Measurements from ENCODE around the gene ENTR1. TPM values are rescaled to one million over a fixed set of nuclear protein-coding genes. Genes with fewer than 3 reads are reported as not detected.

The ENTR1 gene
- total and polyA plus RNA-seq, 2 of the 13 experiments (the other 11 are each of a cell fraction or from before 2014, with no cell fraction given), result 70.1 to 76.4 TPM

DNA sequence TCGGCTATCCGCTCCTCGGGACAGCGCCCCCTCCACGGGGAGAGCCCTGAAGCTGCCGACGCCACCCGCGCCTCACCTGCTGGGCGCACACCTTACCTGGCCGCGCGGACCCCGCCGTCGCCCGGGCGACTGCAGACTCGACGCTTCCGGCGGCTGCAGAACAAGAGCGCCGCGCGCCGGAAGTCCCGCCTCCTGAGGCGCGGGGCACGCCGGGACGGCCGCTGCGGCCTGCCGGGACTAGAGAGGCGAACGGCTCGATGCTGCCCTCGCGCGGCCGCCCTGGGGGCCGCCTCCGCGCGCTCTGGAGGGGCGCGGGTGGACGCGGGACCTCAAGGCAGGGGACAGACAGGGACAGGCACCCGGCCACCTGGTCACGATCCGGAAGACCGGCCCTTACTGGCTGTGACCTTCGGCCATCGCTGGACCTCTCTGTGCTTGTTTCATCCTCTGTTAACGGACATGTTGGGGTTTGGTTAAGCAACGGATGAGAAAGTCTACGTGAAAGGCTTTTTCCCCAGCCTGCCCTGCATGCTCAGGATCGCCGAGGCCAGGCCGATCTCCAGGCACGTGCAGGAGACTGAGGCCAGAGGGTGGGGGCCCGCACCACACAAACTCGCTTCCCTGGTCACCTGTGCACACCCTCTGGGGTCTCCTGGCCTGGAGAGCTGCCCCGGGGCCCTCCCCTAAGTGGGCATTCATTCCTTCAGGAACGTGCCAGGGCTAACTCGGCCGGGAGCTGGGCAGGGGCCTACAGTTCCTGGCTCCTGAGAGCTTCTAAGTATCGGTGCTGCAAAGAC is 10.2 kb downstream of the ENTR1 start, which contains the start of gene SNAPC4 (continued):
- TF ChIP-seq ZEB1 (IDR thresholded peaks at IDR 0.05; ENCODE audit: insufficient replicate concordance, low read depth) (peak; percentile 50), MIER2 (CRISPR knock-in tag; IDR thresholded peaks at IDR 0.05) (no peak), SMC3 (IDR thresholded peaks at IDR 0.05; ENCODE audit: low read length) (peak; percentile 24; the same call in 1 of the 2 replicates), MZF1 (CRISPR knock-in tag; IDR thresholded peaks at IDR 0.05; ENCODE audit: borderline replicate concordance) (no peak), ZNF230 (CRISPR knock-in tag; IDR thresholded peaks at IDR 0.05) (no peak), MAF1 (CRISPR knock-in tag; IDR thresholded peaks at IDR 0.05; ENCODE audit: borderline replicate concordance) (peak; percentile 78; the same call in 1 of the 2 replicates), IKZF1 (IDR thresholded peaks at IDR 0.05) (no peak), RNF2 (conservative IDR thresholded peaks at IDR 0.05; ENCODE audit: low read depth) (peak; percentile 56; the same call in 1 of the 2 replicates)
- TF ChIP-seq, protein P1, sequence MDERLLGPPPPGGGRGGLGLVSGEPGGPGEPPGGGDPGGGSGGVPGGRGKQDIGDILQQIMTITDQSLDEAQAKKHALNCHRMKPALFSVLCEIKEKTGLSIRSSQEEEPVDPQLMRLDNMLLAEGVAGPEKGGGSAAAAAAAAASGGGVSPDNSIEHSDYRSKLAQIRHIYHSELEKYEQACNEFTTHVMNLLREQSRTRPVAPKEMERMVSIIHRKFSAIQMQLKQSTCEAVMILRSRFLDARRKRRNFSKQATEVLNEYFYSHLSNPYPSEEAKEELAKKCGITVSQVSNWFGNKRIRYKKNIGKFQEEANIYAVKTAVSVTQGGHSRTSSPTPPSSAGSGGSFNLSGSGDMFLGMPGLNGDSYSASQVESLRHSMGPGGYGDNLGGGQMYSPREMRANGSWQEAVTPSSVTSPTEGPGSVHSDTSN (CRISPR knock-in tag; IDR thresholded peaks at IDR 0.05), result no peak
- TF ChIP-seq, protein P2, sequence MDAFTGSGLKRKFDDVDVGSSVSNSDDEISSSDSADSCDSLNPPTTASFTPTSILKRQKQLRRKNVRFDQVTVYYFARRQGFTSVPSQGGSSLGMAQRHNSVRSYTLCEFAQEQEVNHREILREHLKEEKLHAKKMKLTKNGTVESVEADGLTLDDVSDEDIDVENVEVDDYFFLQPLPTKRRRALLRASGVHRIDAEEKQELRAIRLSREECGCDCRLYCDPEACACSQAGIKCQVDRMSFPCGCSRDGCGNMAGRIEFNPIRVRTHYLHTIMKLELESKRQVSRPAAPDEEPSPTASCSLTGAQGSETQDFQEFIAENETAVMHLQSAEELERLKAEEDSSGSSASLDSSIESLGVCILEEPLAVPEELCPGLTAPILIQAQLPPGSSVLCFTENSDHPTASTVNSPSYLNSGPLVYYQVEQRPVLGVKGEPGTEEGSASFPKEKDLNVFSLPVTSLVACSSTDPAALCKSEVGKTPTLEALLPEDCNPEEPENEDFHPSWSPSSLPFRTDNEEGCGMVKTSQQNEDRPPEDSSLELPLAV (CRISPR knock-in tag; conservative IDR thresholded peaks at IDR 0.05; ENCODE audit: low read depth), result peak; percentile 67; the same call in 1 of the 2 replicates
- TF ChIP-seq, protein P3, sequence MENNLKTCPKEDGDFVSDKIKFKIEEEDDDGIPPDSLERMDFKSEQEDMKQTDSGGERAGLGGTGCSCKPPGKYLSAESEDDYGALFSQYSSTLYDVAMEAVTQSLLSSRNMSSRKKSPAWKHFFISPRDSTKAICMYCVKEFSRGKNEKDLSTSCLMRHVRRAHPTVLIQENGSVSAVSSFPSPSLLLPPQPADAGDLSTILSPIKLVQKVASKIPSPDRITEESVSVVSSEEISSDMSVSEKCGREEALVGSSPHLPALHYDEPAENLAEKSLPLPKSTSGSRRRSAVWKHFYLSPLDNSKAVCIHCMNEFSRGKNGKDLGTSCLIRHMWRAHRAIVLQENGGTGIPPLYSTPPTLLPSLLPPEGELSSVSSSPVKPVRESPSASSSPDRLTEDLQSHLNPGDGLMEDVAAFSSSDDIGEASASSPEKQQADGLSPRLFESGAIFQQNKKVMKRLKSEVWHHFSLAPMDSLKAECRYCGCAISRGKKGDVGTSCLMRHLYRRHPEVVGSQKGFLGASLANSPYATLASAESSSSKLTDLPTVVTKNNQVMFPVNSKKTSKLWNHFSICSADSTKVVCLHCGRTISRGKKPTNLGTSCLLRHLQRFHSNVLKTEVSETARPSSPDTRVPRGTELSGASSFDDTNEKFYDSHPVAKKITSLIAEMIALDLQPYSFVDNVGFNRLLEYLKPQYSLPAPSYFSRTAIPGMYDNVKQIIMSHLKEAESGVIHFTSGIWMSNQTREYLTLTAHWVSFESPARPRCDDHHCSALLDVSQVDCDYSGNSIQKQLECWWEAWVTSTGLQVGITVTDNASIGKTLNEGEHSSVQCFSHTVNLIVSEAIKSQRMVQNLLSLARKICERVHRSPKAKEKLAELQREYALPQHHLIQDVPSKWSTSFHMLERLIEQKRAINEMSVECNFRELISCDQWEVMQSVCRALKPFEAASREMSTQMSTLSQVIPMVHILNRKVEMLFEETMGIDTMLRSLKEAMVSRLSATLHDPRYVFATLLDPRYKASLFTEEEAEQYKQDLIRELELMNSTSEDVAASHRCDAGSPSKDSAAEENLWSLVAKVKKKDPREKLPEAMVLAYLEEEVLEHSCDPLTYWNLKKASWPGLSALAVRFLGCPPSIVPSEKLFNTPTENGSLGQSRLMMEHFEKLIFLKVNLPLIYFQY (CRISPR knock-in tag; IDR thresholded peaks at IDR 0.05; ENCODE audit: borderline replicate concordance), result 0 out of 2 replicates have a peak, but pooled peaks have one; percentile 28
- TF ChIP-seq, protein P4, sequence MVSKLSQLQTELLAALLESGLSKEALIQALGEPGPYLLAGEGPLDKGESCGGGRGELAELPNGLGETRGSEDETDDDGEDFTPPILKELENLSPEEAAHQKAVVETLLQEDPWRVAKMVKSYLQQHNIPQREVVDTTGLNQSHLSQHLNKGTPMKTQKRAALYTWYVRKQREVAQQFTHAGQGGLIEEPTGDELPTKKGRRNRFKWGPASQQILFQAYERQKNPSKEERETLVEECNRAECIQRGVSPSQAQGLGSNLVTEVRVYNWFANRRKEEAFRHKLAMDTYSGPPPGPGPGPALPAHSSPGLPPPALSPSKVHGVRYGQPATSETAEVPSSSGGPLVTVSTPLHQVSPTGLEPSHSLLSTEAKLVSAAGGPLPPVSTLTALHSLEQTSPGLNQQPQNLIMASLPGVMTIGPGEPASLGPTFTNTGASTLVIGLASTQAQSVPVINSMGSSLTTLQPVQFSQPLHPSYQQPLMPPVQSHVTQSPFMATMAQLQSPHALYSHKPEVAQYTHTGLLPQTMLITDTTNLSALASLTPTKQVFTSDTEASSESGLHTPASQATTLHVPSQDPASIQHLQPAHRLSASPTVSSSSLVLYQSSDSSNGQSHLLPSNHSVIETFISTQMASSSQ (IDR thresholded peaks at IDR 0.05; ENCODE audit: low read depth), result no peak
- TF ChIP-seq, protein P4 (CRISPR knock-in tag; IDR thresholded peaks at IDR 0.05; ENCODE audit: borderline replicate concordance), result no peak
- TF ChIP-seq, protein P5, sequence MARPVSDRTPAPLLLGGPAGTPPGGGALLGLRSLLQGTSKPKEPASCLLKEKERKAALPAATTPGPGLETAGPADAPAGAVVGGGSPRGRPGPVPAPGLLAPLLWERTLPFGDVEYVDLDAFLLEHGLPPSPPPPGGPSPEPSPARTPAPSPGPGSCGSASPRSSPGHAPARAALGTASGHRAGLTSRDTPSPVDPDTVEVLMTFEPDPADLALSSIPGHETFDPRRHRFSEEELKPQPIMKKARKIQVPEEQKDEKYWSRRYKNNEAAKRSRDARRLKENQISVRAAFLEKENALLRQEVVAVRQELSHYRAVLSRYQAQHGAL (CRISPR knock-in tag; IDR thresholded peaks at IDR 0.05; ENCODE audit: not compliant biosample characterization), result no peak

Measured in HepG2 (cell line).